ENCODE measurements around the gene GPR137C.

DNA sequence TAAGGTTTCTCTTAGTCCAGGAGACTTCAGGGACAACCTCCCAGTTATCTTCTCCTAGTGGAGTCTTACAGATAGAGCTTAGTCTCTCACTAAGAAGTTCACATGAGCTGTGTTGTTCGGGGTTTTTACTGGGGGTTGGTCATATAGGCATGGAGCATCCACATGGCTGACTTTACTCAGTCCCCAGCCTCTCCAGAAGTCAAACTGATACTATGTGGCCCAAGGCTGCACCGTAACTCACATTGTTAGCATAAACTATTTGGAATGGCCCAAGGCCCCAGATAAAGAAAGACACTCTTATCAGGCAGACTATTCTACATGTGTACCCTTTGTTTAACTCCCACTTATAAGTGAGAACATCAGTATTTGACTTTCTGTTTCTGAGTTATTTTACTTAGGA, 23.2 kb downstream of the GPR137C start:
- no peak for TF ChIP-seq CTCF (conservative IDR thresholded peaks at IDR 0.05; ENCODE audit: low read depth, low read length)
- TF ChIP-seq CEBPB (IDR thresholded peaks at IDR 0.05; ENCODE audit: low read depth, low read length), result no peak
- TF ChIP-seq POLR2A (IDR thresholded peaks at IDR 0.05; ENCODE audit: low read depth, low read length), result no peak
- TF ChIP-seq MXI1 (IDR thresholded peaks at IDR 0.05; ENCODE audit: borderline replicate concordance, low read depth, low read length), result no peak
- no peak for TF ChIP-seq BHLHE40 (IDR thresholded peaks at IDR 0.05; ENCODE audit: low read depth, low read length)
- TF ChIP-seq FOS (IDR thresholded peaks at IDR 0.05; ENCODE audit: low read depth, low read length), result no peak
- no peak for TF ChIP-seq ELK1 (IDR thresholded peaks at IDR 0.05; ENCODE audit: borderline replicate concordance, low read depth, low read length)
- no peak for TF ChIP-seq USF2 (IDR thresholded peaks at IDR 0.05; ENCODE audit: low read depth, low read length)
- TF ChIP-seq MAFK (IDR thresholded peaks at IDR 0.05; ENCODE audit: low read depth, low read length), result no peak
- no peak for TF ChIP-seq RFX5 (IDR thresholded peaks at IDR 0.05; ENCODE audit: low read depth, low read length)
- TF ChIP-seq RAD21 (IDR thresholded peaks at IDR 0.05; ENCODE audit: low read length), result no peak
